ENCODE measurements around the gene ABTB2. TPM values are rescaled to one million over a fixed set of nuclear protein-coding genes. Genes with fewer than 3 reads are reported as not detected.

ABTB2 gene
- total RNA-seq, 1 donor from 2014 or later, result 72.8 TPM

DNA sequence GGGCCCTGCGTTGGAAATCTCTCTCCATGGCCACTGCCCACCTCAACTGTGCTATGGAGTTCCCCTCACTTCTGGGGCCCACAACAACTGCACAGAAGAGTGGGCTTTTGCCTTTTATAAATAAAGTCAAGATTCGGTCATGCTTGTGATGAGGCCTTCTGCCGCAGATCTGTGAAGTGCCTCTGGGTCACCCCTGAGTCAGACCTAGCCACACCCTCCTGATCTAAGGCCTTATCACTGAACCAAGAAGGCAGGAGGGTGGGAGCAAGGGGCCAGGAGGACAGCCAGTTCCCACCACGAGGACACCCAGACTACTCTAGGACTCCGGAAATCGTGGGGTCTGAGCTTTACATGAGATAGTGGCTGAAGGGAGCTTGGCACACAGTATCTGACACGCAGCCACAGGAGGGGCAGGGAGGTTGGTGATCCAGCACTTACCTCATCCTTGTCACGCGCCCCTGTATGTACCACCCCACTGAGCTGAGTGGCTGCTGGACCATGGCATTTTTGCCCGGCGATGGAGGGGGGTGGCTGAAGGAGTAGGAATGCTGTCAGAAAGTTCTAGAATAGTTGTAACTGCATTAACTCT, 115.7 kb downstream of the ABTB2 start:
- DNase-seq (ENCODE audit: low spot score), result no peak
- H3K9me3 Mint-ChIP-seq (ENCODE audit: unreplicated experiment), result no peaks in the 10 kb centered on the region
- H3K27ac Mint-ChIP-seq (ENCODE audit: unreplicated experiment), result no peak overlapping the region
- H3K36me3 Mint-ChIP-seq (ENCODE audit: low read depth, unreplicated experiment), result peaks cover 4% of the 10 kb centered on the region
- peaks cover 8% of the 10 kb centered on the region for H3K27me3 Mint-ChIP-seq (ENCODE audit: unreplicated experiment)
- H3K4me1 Mint-ChIP-seq (ENCODE audit: unreplicated experiment), result peaks cover 26% of the 10 kb centered on the region
- no peak for TF ChIP-seq CTCF (IDR thresholded peaks at IDR 0.05; ENCODE audit: unreplicated experiment)
- no peak overlapping the region for H3K4me3 Mint-ChIP-seq (ENCODE audit: unreplicated experiment)

DNA sequence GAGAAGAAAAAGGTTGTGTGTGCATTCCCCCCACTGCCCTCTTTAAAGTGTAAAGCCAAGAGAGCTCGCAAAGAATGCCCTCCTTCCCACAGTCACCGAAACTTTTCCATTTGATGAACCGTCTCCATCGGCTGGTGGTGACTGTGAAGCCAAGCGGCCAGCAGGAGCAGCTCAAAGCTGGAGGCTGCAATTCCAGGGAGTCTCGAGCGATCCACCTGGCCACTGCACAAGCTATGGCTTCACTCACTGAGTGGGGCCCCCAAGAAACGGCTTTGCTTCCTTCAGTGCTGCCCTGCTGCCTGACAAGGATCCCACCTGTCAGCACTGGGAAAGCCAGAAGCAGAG, 117.7 kb downstream of the ABTB2 start:
- no peak overlapping the region for H3K27ac Mint-ChIP-seq (ENCODE audit: unreplicated experiment)
- H3K4me3 Mint-ChIP-seq (ENCODE audit: unreplicated experiment), result no peak overlapping the region
- DNase-seq (ENCODE audit: low spot score), result no peak
- H3K27me3 Mint-ChIP-seq (ENCODE audit: unreplicated experiment), result peaks cover 9% of the 10 kb centered on the region
- H3K36me3 Mint-ChIP-seq (ENCODE audit: low read depth, unreplicated experiment), result peaks cover 4% of the 10 kb centered on the region
- peaks cover 37% of the 10 kb centered on the region for H3K4me1 Mint-ChIP-seq (ENCODE audit: unreplicated experiment)
- no peaks in the 10 kb centered on the region for H3K9me3 Mint-ChIP-seq (ENCODE audit: unreplicated experiment)
- no peak for TF ChIP-seq CTCF (IDR thresholded peaks at IDR 0.05; ENCODE audit: unreplicated experiment)

- no peak overlapping the region for H3K4me3 Mint-ChIP-seq (ENCODE audit: unreplicated experiment)
- peaks cover 9% of the 10 kb centered on the region for H3K27me3 Mint-ChIP-seq (ENCODE audit: unreplicated experiment)
- peaks cover 4% of the 10 kb centered on the region for H3K36me3 Mint-ChIP-seq (ENCODE audit: low read depth, unreplicated experiment)
- H3K27ac Mint-ChIP-seq (ENCODE audit: unreplicated experiment), result no peak overlapping the region
- no peak for DNase-seq (ENCODE audit: low spot score)
- no peaks in the 10 kb centered on the region for H3K9me3 Mint-ChIP-seq (ENCODE audit: unreplicated experiment)
- H3K4me1 Mint-ChIP-seq (ENCODE audit: unreplicated experiment), result peaks cover 38% of the 10 kb centered on the region
- no peak for TF ChIP-seq CTCF (IDR thresholded peaks at IDR 0.05; ENCODE audit: unreplicated experiment)
These were observed 118.2 kb downstream of the ABTB2 start for GRCh38 chr11:34239465-34240149.

- H3K4me3 Mint-ChIP-seq (ENCODE audit: unreplicated experiment), result no peak overlapping the region
- no peak overlapping the region for H3K27ac Mint-ChIP-seq (ENCODE audit: unreplicated experiment)
- H3K4me1 Mint-ChIP-seq (ENCODE audit: unreplicated experiment), result peaks cover 41% of the 10 kb centered on the region
- no peak for TF ChIP-seq CTCF (IDR thresholded peaks at IDR 0.05; ENCODE audit: unreplicated experiment)
- H3K27me3 Mint-ChIP-seq (ENCODE audit: unreplicated experiment), result peaks cover 9% of the 10 kb centered on the region
- H3K9me3 Mint-ChIP-seq (ENCODE audit: unreplicated experiment), result no peaks in the 10 kb centered on the region
- DNase-seq (ENCODE audit: low spot score), result no peak
- H3K36me3 Mint-ChIP-seq (ENCODE audit: low read depth, unreplicated experiment), result peaks cover 4% of the 10 kb centered on the region
These were observed 118.8 kb downstream of the ABTB2 start for GRCh38 chr11:34238966-34239365.

DNA sequence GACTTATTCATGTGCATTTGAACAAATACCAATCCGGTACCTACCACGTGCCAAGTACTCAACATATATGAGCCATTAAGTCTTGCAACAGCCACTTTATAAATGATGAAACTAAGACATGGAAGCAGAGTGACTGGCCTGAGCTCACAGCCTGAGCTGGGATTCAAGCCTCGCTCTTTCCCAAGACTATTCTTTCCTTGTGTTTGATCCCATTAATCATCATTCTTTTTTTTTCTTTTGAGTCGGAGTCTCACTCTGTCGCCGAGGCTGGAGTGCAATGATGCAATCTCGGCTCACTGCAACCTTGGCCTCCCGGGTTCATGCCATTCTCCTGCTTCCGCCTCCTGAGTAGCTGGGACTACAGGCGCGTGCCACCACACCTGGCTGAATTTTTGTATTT, 119.3 kb downstream of the ABTB2 start:
- Mint-ChIP-seq H3K4me1 (ENCODE audit: unreplicated experiment) (peaks cover 44% of the 10 kb centered on the region), H3K9me3 (ENCODE audit: unreplicated experiment) (no peaks in the 10 kb centered on the region), H3K4me3 (ENCODE audit: unreplicated experiment) (no peak overlapping the region), H3K27ac (ENCODE audit: unreplicated experiment) (no peak overlapping the region), H3K36me3 (ENCODE audit: low read depth, unreplicated experiment) (peaks cover 4% of the 10 kb centered on the region), H3K27me3 (ENCODE audit: unreplicated experiment) (peaks cover 9% of the 10 kb centered on the region)
- DNase-seq (ENCODE audit: low spot score), result no peak
- no peak for TF ChIP-seq CTCF (IDR thresholded peaks at IDR 0.05; ENCODE audit: unreplicated experiment)
